ENCODE measurements around the gene TTC39A.

DNA sequence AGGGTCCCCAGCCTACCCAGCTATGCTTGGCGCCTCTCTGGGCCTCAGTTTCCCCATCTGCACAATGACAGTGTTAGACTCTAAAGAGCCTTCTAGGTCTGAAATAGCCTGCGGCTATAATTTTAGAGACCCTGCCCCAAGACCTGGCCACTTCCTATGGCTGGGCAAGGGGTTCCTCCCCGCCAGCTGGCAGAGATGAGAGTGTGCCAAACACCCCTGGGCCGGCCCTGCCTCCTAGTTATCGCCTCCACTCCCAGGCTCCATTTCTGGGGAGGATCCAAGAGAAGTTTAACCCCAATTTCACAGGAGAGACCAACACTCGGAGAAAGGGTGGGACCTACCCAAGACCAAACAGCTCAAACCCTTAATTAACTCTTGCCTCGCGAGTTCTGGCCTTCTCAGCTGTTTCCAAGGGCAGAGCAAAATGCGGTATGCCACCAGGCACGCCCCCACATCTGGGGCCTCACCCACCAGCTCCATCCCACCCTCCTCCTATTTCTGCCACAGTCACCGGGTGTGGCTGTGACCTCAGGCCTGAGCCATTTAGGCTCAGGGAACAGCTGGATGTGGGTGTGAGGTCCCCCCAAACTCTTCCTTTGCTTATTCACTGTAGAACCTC lies 35.7 kb downstream of the TTC39A start:
- TF ChIP-seq, protein P1, sequence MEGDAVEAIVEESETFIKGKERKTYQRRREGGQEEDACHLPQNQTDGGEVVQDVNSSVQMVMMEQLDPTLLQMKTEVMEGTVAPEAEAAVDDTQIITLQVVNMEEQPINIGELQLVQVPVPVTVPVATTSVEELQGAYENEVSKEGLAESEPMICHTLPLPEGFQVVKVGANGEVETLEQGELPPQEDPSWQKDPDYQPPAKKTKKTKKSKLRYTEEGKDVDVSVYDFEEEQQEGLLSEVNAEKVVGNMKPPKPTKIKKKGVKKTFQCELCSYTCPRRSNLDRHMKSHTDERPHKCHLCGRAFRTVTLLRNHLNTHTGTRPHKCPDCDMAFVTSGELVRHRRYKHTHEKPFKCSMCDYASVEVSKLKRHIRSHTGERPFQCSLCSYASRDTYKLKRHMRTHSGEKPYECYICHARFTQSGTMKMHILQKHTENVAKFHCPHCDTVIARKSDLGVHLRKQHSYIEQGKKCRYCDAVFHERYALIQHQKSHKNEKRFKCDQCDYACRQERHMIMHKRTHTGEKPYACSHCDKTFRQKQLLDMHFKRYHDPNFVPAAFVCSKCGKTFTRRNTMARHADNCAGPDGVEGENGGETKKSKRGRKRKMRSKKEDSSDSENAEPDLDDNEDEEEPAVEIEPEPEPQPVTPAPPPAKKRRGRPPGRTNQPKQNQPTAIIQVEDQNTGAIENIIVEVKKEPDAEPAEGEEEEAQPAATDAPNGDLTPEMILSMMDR (IDR thresholded peaks at IDR 0.05): no peak
- TF ChIP-seq POLR2A (IDR thresholded peaks at IDR 0.05): no peak

All from adrenal gland (tissue), 5 donors.